GM18858 (cell line): ENCODE results near the gene CREG1.
"Not testable (repeated sequence)": the region's sequence is repeated elsewhere in the genome, so short reads cannot be mapped to it uniquely, and the experiment has no call there.

ENCODE experiments used
- ATAC-seq: cut with Tn5 transposase; IDR thresholded peaks from one replicate; pipeline ENCODE4 v1.9.1; 2021; ENCODE audit not compliant: unreplicated experiment

The CREG1 gene

GRCh38 chr1:167564612-167565270, 11.2 kb upstream of the CREG1 start:
- no peak for ATAC-seq

GRCh38 chr1:167563579-167564246, 10.2 kb upstream of the CREG1 start:
- ATAC-seq, result no peak

- ATAC-seq, result no peak
These were observed 9.1 kb upstream of the CREG1 start for GRCh38 chr1:167562702-167563101.

- no peak for ATAC-seq
These were observed 8.2 kb upstream of the CREG1 start for GRCh38 chr1:167561753-167562152.

- no peak for ATAC-seq
These were observed 2.6 kb upstream of the CREG1 start for GRCh38 chr1:167555971-167556714.

- not testable (repeated sequence) for ATAC-seq
These were observed 1.5 kb upstream of the CREG1 start for GRCh38 chr1:167555072-167555471.

GRCh38 chr1:167554028-167554779, 642 bp upstream of the CREG1 start:
- ATAC-seq, result peak; percentile 9

GRCh38 chr1:167551362-167551761, 2.2 kb downstream of the CREG1 start:
- ATAC-seq, result no peak

- no peak for ATAC-seq
These were observed 5.3 kb downstream of the CREG1 start for GRCh38 chr1:167548059-167548932.

GRCh38 chr1:167546935-167547334, 6.6 kb downstream of the CREG1 start:
- no peak for ATAC-seq

- no peak for ATAC-seq
These were observed 8.2 kb downstream of the CREG1 start for GRCh38 chr1:167545349-167545748.

GRCh38 chr1:167544447-167545093, 9.0 kb downstream of the CREG1 start:
- no peak for ATAC-seq

GRCh38 chr1:167543199-167543990, 10.2 kb downstream of the CREG1 start:
- no peak for ATAC-seq

GRCh38 chr1:167542109-167543032, 11.2 kb downstream of the CREG1 start:
- no peak for ATAC-seq

- ATAC-seq, result no peak
These were observed 12.0 kb downstream of the CREG1 start for GRCh38 chr1:167541610-167542009.

GRCh38 chr1:167541003-167541402, 12.6 kb downstream of the CREG1 start:
- no peak for ATAC-seq

- no peak for ATAC-seq
These were observed 14.9 kb downstream of the CREG1 start for GRCh38 chr1:167538657-167539056.

- no peak for ATAC-seq
These were observed 19.7 kb downstream of the CREG1 start for GRCh38 chr1:167533851-167534300.
